Fibroblast of pulmonary artery (primary cell): ENCODE data around the gene FAF1.

Source experiments
- DNase-seq: peaks from one replicate; pipeline ENCODE4 v3.0.0-alpha.2; 2010; ENCODE audit warnings: low read depth
- H3K4me3 ChIP-seq: replicated peaks from 2 replicates; pipeline ENCODE4 v1.5.1; 2011; ENCODE audit warnings: low read depth, mild to moderate bottlenecking, control low read depth, low read length, moderate library complexity
- CTCF ChIP-seq: IDR thresholded peaks from 2 replicates; pipeline ENCODE4 v1.5.1; 2011; ENCODE audit warnings: mild to moderate bottlenecking, control low read depth, low read length, inconsistent platforms; ENCODE audit errors: missing control alignments

Gene FAF1

GRCh38 chr1:50995651-50996050, 35.6 kb upstream of the FAF1 start:
- TF ChIP-seq CTCF, result no peak
- H3K4me3 ChIP-seq, result no peak overlapping the region
- no peak for DNase-seq

- H3K4me3 ChIP-seq, result no peak overlapping the region
- DNase-seq, result no peak
- TF ChIP-seq CTCF, result no peak
Measured at GRCh38 chr1:50994997-50995396, 34.9 kb upstream of the FAF1 start.

- no peak for DNase-seq
- no peak overlapping the region for H3K4me3 ChIP-seq
- no peak for TF ChIP-seq CTCF
Measured at GRCh38 chr1:50993645-50994044, 33.6 kb upstream of the FAF1 start.

GRCh38 chr1:50992532-50993318, 32.7 kb upstream of the FAF1 start:
- no peak for DNase-seq
- TF ChIP-seq CTCF, result no peak
- H3K4me3 ChIP-seq, result no peak overlapping the region

GRCh38 chr1:50989694-50990093, 29.6 kb upstream of the FAF1 start:
- DNase-seq, result no peak
- TF ChIP-seq CTCF, result no peak
- H3K4me3 ChIP-seq, result no peak overlapping the region

- no peak for TF ChIP-seq CTCF
- H3K4me3 ChIP-seq, result no peak overlapping the region
- no peak for DNase-seq
Measured at GRCh38 chr1:50986653-50987052, 26.6 kb upstream of the FAF1 start.

GRCh38 chr1:50985094-50985493, 25.0 kb upstream of the FAF1 start:
- no peak for TF ChIP-seq CTCF
- DNase-seq, result no peak
- no peak overlapping the region for H3K4me3 ChIP-seq
